ENCODE data around the gene INO80D.

INO80D gene

DNA sequence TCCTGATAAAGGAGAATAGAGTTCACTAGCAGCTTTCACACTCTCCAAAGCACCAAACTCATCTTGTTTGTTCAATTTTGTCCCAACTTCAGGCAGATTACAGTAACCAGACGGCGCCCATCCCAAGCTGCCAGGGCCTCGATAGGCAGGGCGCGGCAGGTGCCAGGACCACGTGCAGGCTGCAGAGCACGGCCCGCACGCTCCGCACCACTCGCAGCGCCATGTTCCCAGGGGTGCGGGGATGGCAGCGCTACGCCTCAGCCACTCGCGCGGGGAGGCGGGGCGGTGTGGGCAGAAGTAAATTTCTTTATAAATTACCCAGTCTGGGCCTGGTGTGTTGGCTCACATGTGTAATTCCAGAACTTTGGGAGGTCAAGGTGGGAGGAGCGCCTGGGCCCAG lies 30.3 kb upstream of the INO80D start:
- Histone ChIP-seq H3K9me3 (ENCODE audit: insufficient read depth, low read depth, low read length) (no peaks in the 10 kb centered on the region), H2AFZ (ENCODE audit: insufficient read depth, low read length, poor library complexity) (no peak overlapping the region), H3K4me1 (ENCODE audit: control insufficient read depth in 1 of 2, insufficient read depth in 2 of 2, low read length in 2 of 2) (no peaks in the 10 kb centered on the region), H3K18ac (ENCODE audit: low read length) (no peak overlapping the region), H3K14ac (ENCODE audit: low read length) (no peak overlapping the region), H2BK120ac (ENCODE audit: insufficient read depth, low read length, poor library complexity) (no peak overlapping the region), H3K23ac (ENCODE audit: low read length) (no peak overlapping the region), H3K27ac (ENCODE audit: low read depth, low read length) (no peak overlapping the region), H3K79me1 (ENCODE audit: low read length) (no peaks in the 10 kb centered on the region), H3K36me3 (ENCODE audit: control insufficient read depth in 1 of 2, insufficient read depth in 2 of 2, low read length in 2 of 2) (peaks cover 10 to 11% of the 10 kb centered on the region in 2 experiments), H3K9ac (ENCODE audit: low read length) (no peak overlapping the region), H3K4ac (ENCODE audit: low read depth, low read length) (no peak overlapping the region), H3K27me3 (ENCODE audit: insufficient read depth, low read length) (no peaks in the 10 kb centered on the region), H4K8ac (ENCODE audit: low read depth, low read length) (no peak overlapping the region), H2AK5ac (ENCODE audit: low read length) (no peak overlapping the region), H2BK12ac (ENCODE audit: low read length) (no peak overlapping the region), H4K91ac (ENCODE audit: low read depth, low read length) (no peak overlapping the region), H2BK5ac (ENCODE audit: low read depth, low read length, poor library complexity) (no peak overlapping the region), H4K12ac (ENCODE audit: low read depth, low read length) (no peak overlapping the region), H3K4me2 (ENCODE audit: low read length) (no peak overlapping the region), H3K4me3 (ENCODE audit: low read depth, low read length) (no peak overlapping the region), H3K79me2 (ENCODE audit: control insufficient read depth, insufficient read depth, low read length, poor library complexity) (no peaks in the 10 kb centered on the region)
- no peak for DNase-seq
- no CpG with 5 or more reads among the region's 21 CpGs for WGBS (ENCODE audit: extremely low coverage, insufficient coverage, insufficient read length)

DNA sequence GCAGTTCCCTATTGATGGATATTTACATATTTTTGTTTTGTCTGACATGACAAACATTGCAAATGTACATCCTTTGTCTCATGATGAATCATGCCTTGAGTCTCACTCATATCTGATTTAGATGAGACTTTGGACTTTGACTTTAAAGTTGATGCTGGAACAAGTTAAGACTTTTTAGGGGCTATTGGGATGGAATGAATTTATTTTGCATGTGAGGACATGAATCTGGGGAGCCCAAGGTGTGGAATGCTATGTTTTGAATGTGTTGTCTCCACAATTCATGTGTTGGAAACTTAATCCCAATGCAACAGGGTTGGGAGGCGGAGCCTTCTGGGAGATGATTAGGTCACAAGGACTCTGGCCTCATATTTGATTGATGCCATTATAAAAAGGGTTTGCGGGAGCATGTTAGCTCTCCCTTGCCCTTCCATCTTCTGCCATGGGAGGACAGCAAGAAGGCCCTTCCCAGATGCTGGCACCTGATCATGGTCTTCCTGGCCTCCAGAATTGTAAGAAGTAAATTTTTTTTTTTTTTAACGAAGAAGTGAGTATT lies 29.1 kb upstream of the INO80D start:
- WGBS (ENCODE audit: extremely low coverage, insufficient coverage, insufficient read length), result no CpG with 5 or more reads among the region's 3 CpGs
- Histone ChIP-seq H2BK5ac (ENCODE audit: low read depth, low read length, poor library complexity) (no peak overlapping the region), H3K4me3 (ENCODE audit: low read depth, low read length) (no peak overlapping the region), H3K79me2 (ENCODE audit: control insufficient read depth, insufficient read depth, low read length, poor library complexity) (no peaks in the 10 kb centered on the region), H3K4me2 (ENCODE audit: low read length) (no peak overlapping the region), H3K18ac (ENCODE audit: low read length) (no peak overlapping the region), H2AK5ac (ENCODE audit: low read length) (no peak overlapping the region), H3K14ac (ENCODE audit: low read length) (no peak overlapping the region), H4K12ac (ENCODE audit: low read depth, low read length) (no peak overlapping the region), H2BK120ac (ENCODE audit: insufficient read depth, low read length, poor library complexity) (no peak overlapping the region), H3K4ac (ENCODE audit: low read depth, low read length) (no peak overlapping the region), H2AFZ (ENCODE audit: insufficient read depth, low read length, poor library complexity) (no peak overlapping the region), H3K23ac (ENCODE audit: low read length) (no peak overlapping the region), H3K79me1 (ENCODE audit: low read length) (no peaks in the 10 kb centered on the region), H4K8ac (ENCODE audit: low read depth, low read length) (no peak overlapping the region), H2BK12ac (ENCODE audit: low read length) (no peak overlapping the region), H3K9me3 (ENCODE audit: insufficient read depth, low read depth, low read length) (no peaks in the 10 kb centered on the region), H3K27me3 (ENCODE audit: insufficient read depth, low read length) (no peaks in the 10 kb centered on the region), H4K91ac (ENCODE audit: low read depth, low read length) (no peak overlapping the region), H3K9ac (ENCODE audit: low read length) (no peak overlapping the region), H3K36me3 (ENCODE audit: control insufficient read depth in 1 of 2, insufficient read depth in 2 of 2, low read length in 2 of 2) (peaks cover 7 to 9% of the 10 kb centered on the region in 2 experiments), H3K27ac (ENCODE audit: low read depth, low read length) (no peak overlapping the region), H3K4me1 (ENCODE audit: control insufficient read depth in 1 of 2, insufficient read depth in 2 of 2, low read length in 2 of 2) (no peaks in the 10 kb centered on the region)
- no peak for DNase-seq

DNA sequence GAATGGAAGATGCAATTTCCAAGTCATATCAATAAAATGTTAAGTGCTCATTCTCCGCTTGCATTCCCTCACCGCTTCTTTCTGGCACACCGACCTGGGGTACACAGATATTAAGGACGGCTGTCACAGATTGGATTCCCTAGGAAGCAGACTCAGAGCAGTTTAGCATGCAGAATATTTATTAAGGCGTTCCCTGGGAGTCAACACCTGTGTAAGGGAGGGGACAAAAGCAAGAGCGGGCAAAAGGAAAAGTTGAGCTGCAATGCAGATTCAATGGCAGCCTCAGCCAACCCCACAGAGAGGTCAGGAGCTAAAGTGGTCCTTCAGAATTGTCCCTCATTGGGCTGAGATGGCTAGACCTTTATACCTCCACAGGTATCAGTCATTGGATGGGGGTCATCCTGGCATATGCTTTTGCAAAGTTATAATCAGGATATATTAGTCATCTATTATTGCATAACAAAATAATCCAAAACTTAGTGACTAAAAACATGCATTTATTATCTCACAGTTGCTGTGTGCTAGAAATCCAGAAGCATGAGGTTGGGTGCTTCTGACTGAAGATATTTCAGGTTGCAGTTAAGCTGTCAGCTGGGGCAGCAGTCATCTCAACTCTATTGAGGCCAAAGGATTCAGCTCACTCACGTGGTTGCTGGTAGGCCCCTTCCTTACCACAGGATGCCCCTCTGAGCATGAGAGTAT lies 27.0 kb upstream of the INO80D start:
- no peak overlapping the region for H2AK5ac ChIP-seq (ENCODE audit: low read length)
- no peak overlapping the region for H2BK12ac ChIP-seq (ENCODE audit: low read length)
- H3K14ac ChIP-seq (ENCODE audit: low read length), result no peak overlapping the region
- H3K9me3 ChIP-seq (ENCODE audit: insufficient read depth, low read depth, low read length), result no peaks in the 10 kb centered on the region
- no peak overlapping the region for H2AFZ ChIP-seq (ENCODE audit: insufficient read depth, low read length, poor library complexity)
- H4K12ac ChIP-seq (ENCODE audit: low read depth, low read length), result no peak overlapping the region
- no peak overlapping the region for H3K27ac ChIP-seq (ENCODE audit: low read depth, low read length)
- H3K4ac ChIP-seq (ENCODE audit: low read depth, low read length), result no peak overlapping the region
- no peak overlapping the region for H4K91ac ChIP-seq (ENCODE audit: low read depth, low read length)
- no peaks in the 10 kb centered on the region for H3K79me1 ChIP-seq (ENCODE audit: low read length)
- H3K23ac ChIP-seq (ENCODE audit: low read length), result no peak overlapping the region
- H3K18ac ChIP-seq (ENCODE audit: low read length), result no peak overlapping the region
- no peak overlapping the region for H3K9ac ChIP-seq (ENCODE audit: low read length)
- H3K27me3 ChIP-seq (ENCODE audit: insufficient read depth, low read length), result no peaks in the 10 kb centered on the region
- no peak overlapping the region for H4K8ac ChIP-seq (ENCODE audit: low read depth, low read length)
- WGBS (ENCODE audit: extremely low coverage, insufficient coverage, insufficient read length), result no CpG with 5 or more reads among the region's 7 CpGs
- DNase-seq, result no peak
- peaks cover 2 to 5% of the 10 kb centered on the region in 2 experiments for H3K36me3 ChIP-seq (ENCODE audit: control insufficient read depth in 1 of 2, insufficient read depth in 2 of 2, low read length in 2 of 2)
- H3K4me3 ChIP-seq (ENCODE audit: low read depth, low read length), result no peak overlapping the region
- H2BK120ac ChIP-seq (ENCODE audit: insufficient read depth, low read length, poor library complexity), result no peak overlapping the region
- H3K4me1 ChIP-seq (ENCODE audit: control insufficient read depth in 1 of 2, insufficient read depth in 2 of 2, low read length in 2 of 2), result no peaks in the 10 kb centered on the region
- H3K79me2 ChIP-seq (ENCODE audit: control insufficient read depth, insufficient read depth, low read length, poor library complexity), result no peaks in the 10 kb centered on the region
- H3K4me2 ChIP-seq (ENCODE audit: low read length), result no peak overlapping the region
- H2BK5ac ChIP-seq (ENCODE audit: low read depth, low read length, poor library complexity), result no peak overlapping the region

DNA sequence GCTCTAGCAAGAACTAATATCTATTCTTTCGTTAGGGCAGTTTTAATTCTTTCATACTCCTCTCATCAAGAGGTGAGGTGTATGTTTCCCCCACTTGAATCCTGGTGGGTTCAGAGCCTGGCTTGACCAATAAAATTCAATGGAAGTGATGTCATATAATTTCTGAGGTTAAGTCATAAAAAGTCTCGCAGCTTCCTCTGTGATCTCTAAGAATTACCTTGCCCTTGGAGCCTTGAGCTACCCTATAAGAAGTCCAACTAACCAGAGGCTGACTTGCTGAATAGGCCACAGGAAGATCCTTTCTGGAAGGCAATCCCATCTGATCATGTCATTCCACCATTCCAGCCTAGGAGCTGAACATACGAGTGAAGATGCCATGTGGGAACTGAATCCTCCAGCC lies 26.1 kb upstream of the INO80D start:
- Histone ChIP-seq H3K4ac (ENCODE audit: low read depth, low read length) (no peak overlapping the region), H4K91ac (ENCODE audit: low read depth, low read length) (no peak overlapping the region), H3K14ac (ENCODE audit: low read length) (no peak overlapping the region), H3K4me2 (ENCODE audit: low read length) (no peak overlapping the region), H3K23ac (ENCODE audit: low read length) (no peak overlapping the region), H3K18ac (ENCODE audit: low read length) (no peak overlapping the region), H3K27ac (ENCODE audit: low read depth, low read length) (no peak overlapping the region), H3K4me3 (ENCODE audit: low read depth, low read length) (no peak overlapping the region), H4K12ac (ENCODE audit: low read depth, low read length) (no peak overlapping the region), H3K79me1 (ENCODE audit: low read length) (no peaks in the 10 kb centered on the region), H2AFZ (ENCODE audit: insufficient read depth, low read length, poor library complexity) (no peak overlapping the region), H2AK5ac (ENCODE audit: low read length) (no peak overlapping the region), H3K9ac (ENCODE audit: low read length) (no peak overlapping the region), H3K79me2 (ENCODE audit: control insufficient read depth, insufficient read depth, low read length, poor library complexity) (no peaks in the 10 kb centered on the region), H3K27me3 (ENCODE audit: insufficient read depth, low read length) (no peaks in the 10 kb centered on the region), H2BK120ac (ENCODE audit: insufficient read depth, low read length, poor library complexity) (no peak overlapping the region), H2BK12ac (ENCODE audit: low read length) (no peak overlapping the region), H3K4me1 (ENCODE audit: control insufficient read depth in 1 of 2, insufficient read depth in 2 of 2, low read length in 2 of 2) (no peaks in the 10 kb centered on the region), H3K9me3 (ENCODE audit: insufficient read depth, low read depth, low read length) (no peaks in the 10 kb centered on the region), H4K8ac (ENCODE audit: low read depth, low read length) (no peak overlapping the region), H2BK5ac (ENCODE audit: low read depth, low read length, poor library complexity) (no peak overlapping the region), H3K36me3 (ENCODE audit: control insufficient read depth in 1 of 2, insufficient read depth in 2 of 2, low read length in 2 of 2) (peaks cover 2 to 3% of the 10 kb centered on the region in 2 experiments)
- no CpG with 5 or more reads among the region's 3 CpGs for WGBS (ENCODE audit: extremely low coverage, insufficient coverage, insufficient read length)
- DNase-seq, result no peak
